ENCODE measurements around the gene NIFK.
"Not testable (repeated sequence)": the region's sequence is repeated elsewhere in the genome, so short reads cannot be mapped to it uniquely, and the experiment has no call there.

NIFK gene

DNA sequence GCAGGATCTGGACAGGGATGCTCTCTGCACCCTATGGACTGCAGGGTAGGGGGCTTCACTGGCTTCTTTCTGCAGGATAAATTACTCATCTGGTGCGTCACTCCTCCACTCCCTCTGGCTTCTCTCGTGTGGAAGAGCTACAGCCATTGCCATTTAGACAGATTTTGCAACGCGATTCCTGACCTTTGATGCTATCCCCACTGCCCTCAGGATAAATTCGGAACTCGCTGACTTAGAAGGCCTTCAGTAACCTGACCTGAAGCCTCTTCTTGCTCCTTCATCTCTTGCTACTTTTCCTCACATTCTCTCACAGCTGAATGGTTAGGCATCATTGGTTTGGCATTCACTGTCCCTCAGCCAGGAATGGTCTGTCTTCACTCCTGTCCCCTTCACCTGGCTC lies 5.3 kb downstream of the NIFK start:
- no peak for DNase-seq

DNA sequence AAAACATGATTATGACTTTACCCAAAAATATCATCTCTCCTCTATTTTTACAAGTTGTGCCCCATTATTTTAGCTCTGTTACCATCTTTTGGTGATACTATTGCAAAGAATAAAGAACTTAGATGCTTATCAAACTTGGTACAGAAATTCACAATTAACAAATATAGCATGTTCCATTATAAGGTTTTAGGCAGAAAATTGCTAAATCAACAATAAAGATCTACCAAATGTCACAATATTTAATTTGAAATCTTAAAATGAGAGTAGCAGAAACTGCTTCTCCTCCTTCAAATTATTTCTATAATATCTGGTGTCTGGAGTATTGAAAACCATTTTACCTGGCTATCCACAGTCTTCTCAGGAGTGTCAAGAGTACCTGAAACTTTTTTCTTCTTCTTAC lies 8.7 kb downstream of the NIFK start:
- DNase-seq, result no peak

DNA sequence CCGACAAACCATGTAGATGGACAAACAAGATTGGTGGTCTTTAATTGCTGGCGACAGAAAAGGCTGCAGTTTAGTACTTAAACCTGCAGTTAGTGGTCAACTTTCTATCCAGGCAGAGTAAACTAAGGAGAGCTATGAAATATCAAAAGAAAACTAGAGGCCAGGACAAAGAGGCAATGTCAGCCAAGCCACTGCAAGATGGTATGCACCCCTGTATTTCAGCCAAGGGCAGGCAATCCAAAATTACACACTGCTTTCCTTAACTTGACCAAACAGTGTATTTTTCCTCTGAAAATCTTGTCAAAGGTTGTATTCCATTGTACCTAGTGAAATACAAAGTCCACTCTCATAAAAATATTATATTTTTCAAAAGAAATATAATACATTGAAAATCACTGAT lies 9.3 kb downstream of the NIFK start:
- no peak for DNase-seq

DNA sequence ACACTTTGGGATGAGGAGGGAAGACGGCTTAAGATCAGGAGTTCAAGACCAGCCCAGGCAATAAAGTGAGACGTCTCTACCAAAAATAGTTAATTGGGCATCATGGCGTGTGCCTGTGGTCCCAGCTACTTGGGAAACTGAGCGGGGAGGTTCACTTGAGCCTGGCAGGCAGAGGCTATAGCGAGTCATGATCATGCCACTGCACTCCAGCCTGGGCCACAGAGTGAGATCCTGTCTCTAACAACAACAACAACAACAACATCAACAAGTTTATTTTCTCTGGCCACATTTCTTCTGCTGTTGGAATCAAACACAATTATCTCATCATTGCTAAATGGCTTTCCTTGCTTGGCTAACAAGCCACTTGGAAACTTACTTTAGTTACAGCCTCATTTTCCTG lies 13.4 kb downstream of the NIFK start:
- no peak for DNase-seq

DNA sequence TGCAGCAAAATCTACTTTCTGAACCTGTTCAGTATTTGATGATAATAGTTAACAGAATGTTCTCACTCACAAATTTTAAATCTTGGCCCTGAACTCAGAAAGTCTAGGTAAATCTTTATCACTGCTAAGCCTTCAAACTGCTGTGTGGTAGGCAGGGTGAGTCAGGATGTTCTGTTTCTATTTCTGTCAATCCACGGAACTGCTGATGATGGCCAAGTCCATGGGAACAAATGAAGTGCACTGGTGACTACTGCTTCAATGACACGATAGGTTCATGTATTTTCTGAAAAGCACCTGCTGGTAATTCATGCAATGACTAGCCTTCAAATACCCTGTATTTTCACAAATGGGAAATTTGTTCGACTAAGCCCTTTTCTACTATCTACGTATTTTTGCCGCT lies 14.2 kb downstream of the NIFK start:
- DNase-seq, result no peak

DNA sequence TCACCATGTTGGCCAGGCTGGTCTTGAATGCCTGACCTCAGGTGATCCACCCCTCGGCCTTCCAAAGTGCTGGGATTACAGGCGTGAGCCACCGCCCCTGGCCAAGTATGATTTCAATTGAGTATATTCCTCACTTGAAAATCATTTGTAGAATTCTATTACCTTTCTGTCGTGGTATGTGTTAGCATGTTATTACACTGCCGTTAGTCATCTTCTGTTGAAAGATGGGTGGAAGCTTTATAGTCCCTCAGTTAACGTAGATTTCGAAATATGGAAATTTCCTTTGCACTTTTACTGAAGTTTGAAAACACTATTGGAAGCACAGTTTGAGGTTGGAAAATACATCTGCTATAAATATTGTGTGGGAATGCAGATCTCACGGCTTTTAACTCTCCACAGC lies 14.7 kb downstream of the NIFK start:
- DNase-seq, result no peak

DNA sequence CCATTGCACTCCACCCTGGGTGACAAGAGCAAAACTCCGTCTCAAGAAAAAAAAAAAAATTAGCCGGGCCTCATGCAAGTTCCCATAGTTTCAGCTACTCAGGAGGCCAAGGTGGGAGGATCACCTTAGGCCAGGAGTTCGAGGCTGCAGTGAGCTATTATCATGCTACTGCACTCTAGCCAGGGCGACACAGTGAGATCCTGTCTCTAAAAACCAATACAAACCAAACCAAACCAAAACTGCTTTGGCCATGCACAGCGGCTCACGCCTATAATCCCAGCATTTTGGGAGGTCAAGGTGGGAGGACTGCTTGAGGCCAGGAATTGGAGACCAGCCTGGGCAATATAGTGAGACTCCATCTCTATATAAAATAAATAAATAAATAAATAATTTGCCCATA lies 19.1 kb downstream of the NIFK start:
- no peak for DNase-seq

DNA sequence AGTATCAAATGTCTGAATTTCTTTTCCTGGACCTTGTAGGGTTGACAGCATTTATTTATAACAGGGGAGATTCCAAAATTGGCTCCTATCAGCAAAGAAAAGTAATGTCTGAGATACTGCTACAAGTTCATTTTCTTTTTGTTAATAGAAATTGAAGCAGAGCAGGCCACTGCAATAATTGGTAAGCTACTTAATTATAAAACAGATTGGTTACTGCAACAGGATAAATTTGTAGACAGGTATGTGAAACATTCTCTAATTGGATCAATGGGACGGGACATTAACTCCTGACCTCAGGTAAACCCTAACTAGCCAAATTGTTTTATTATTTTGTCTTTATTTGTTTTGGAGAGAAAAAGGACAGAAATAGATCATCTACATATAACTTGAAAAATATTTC lies 20.5 kb downstream of the NIFK start:
- DNase-seq, result no peak

DNA sequence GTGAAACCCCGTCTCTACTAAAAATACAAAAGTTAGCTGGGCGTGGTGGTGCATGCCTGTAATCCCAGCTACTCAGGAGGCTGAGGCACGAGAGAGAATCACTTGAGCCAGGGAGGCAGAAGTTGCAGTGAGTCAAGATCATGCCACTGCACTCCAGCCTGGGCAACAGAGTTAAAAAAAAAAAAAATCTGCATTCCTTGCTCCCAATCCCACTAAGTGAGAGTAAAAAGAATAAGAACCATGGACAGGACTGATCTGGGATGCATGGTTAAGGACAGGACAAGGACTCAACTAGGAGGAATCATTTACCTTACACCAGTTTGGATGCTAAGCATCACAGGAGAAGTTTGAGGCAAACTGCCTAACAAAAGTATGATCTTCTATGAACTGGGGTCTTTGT lies 25.2 kb downstream of the NIFK start:
- DNase-seq, result not testable (repeated sequence)

DNA sequence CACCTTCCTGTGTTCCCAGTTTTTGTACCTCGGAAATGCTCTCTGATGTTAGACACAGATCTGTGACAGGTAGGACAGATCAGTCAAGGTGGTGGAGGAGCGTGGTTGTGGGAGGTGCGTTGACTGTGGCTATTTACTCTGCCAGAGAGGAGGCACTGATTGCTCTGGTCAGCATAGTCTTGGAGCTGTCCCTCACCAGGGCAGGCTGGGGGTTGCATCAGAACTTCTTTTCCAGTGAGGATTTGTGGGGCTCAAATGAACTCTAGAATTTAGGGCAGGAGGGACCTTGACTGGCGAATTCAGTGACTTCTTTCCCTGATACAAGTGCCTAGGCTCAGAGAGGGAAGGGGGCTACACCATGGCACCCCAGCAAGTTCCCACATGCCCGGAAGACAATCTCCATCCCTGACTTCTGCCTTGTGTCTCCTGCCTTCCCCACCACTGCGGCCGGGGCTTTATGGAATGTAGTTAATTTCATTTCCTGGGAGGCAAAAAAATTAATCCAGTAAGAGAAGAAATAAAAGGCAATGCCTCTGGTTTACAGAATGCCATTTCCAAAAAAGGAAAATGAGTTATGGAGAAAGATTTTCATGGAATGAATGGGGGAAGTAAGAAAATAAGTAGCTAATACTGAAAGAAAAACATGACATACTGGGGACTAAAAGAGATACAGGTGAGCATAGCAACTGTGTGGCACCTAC lies 26.1 kb downstream of the NIFK start:
- DNase-seq, result no peak

DNA sequence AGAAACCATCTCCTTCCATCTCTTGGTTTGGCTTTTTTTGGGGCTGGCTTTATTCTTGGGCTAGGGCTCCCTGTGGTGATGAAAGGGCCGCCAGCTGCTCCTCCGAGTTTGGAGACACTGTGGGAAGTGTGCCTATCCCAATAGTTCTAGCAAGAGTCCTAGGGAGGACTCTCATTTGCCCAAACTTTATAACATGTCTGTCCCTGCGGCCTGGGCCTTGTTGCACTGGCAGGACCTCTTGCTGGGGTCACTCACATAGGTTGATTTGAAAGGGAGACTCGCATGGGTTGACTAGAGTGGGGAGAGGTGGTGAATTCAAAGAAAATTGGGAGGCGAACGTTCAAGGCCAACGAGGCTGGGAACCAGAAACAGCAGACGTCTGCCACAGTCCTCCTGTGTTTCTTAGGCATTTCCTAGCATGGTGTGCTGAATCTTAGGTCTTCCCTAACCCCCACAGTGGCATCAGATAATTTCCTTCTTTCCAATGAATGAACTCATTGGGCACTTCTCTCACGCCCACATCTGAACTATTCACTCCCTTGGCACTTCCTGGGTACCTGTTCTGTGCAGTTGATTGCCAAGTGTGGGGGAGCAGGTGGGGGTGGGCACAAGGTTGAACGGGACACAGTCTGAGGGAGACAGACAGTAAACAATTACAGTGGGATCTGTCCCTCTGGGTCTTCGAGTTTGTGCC lies 26.8 kb downstream of the NIFK start:
- no peak for DNase-seq

DNA sequence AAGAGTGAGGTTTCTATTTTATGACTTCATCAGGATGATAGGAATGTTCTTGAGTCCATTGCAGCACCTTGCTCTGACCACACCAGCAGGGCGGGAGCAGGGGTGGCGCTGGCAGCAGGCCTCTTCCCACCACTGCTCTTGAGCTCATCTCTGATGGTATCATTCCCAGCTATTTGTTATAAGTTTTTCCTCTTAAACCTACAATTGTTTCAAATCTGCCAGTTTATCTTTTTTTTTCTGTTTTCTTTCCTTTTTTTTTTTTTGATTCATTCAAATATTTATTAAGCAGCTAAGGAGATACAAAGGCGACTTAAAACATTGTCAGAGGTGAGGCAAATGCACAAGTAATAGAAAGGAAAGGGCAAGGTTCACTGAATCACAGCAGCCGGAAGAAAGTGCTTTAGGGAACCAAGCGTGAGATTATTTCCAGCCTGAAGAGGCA lies 28.7 kb downstream of the NIFK start:
- DNase-seq, result no peak

DNA sequence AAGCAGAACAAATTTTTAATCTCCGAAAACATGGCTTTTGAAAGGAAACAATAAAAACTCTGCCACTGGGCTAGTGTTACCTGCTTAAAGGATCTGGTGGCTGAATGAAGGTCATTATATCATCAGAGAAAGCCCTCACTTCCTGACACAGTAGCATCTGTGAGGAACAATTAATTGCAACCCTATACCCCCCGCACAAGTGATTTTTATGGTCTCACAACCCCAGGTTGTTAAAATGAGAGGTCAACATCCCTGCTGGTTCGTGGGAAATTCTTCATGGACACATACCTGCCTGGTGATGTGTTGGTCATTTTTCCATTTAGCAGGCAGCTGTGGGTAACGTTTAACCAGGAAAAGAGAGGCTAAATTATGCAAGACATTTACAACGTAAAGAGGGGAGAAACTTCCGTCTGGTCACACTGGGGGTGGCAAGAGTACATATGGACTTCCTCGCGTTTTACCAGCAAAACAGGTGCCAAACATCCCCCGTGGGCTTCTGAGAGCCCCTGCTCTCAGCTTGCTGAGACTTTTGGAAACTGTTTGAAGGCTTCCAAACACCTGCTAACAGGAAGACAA lies 29.2 kb downstream of the NIFK start:
- no peak for DNase-seq

DNA sequence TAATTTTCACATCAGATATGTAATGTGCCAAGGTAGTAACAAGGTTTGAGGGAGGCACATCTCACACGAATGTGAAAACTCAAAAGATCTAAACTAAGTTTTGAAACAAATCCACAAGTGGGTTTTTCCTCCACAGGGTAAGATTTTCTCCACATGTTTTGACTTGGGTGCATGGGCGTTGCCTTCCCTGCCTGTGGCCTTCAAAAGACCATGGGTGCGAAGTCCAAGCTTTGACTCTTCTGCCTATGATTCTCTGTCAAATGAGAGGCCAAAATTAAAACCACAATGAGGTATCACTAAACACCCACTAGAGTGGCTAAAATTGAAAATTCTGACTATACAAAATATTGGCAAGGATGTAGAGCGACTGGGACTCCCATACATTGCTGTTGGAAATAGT lies 30.7 kb downstream of the NIFK start:
- DNase-seq, result no peak

DNA sequence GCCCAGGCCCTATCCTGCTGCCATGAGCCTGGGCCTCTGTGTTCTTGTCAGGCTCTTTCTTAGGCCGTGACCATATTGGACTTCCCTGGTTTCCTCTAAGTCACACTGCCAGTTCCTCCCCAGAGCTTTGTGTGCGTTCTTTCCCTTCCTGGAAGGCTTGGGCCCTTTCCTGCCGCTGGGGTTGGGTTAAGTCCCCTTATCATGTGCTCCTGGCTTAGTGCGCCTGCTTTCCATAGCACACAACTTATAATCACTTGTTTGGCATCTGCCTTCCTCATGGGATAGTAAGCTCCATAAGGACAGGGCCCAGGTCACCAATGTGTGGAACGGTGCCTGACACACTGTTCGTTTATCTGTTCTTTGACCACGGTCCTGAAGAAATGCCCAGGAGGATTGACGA lies 31.3 kb downstream of the NIFK start:
- no peak for DNase-seq

DNA sequence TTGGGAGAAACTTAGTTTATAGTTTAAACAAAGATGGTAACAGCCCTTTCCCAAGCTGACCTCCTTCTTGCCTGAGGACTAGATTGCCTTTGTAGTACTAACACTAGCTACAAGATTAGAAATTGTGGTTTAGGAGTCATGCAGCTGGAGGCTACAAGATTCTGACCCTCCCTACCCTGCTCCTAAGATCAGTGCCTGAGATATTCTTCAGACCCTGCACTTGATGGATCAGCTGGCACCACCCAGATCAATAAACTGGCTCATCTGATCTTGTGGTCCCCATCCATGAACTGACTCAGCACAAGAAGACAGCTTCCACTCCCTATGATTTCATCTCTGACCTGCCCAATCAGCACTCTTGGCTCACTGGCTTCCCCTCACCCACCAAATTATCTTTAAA lies 34.9 kb downstream of the NIFK start:
- not testable (repeated sequence) for DNase-seq

DNA sequence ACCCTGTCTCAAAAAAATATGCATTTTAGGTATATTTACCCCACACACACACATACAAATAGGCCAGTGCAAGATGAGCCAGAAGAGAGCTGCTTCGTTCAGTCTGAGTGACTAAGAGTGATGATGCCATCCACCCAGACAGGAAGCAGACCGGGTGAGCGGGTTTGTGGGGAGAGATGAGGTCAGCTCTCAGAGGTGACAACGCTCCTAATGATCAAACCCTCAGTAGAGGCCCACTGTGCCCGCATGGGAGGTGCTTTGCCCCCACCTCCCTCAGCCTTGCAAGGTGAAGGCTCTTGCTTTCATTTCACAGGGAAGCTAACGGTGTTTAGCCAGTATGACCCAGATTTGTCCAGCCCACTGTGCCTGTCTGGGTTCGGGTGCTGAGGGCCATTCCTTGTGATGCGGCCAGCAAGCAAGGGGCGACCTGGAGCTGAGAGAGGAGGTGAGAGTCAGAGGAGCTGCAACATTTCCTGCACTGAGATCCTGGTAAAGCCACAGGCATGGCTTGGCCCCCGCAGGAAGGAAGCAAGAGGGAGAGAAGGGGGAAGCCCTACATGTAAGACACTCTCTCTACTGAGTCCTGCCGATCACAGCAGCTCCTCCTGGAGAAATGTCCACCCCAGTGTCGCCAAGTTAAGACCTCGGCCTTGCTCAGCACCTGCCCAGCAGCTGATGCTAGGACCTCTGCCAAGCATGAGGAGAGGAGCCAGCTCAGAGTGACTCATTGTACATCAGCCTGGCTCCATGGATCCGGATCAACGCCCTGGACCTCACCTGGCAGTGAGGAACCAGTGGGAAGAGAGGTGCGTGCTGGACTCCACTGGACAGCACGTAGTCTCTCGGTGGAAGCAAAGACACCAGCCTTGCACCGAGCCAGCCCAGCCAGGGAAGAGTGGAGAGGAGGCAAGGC lies 37.0 kb downstream of the NIFK start:
- DNase-seq, result peak; percentile 62 to 86

DNA sequence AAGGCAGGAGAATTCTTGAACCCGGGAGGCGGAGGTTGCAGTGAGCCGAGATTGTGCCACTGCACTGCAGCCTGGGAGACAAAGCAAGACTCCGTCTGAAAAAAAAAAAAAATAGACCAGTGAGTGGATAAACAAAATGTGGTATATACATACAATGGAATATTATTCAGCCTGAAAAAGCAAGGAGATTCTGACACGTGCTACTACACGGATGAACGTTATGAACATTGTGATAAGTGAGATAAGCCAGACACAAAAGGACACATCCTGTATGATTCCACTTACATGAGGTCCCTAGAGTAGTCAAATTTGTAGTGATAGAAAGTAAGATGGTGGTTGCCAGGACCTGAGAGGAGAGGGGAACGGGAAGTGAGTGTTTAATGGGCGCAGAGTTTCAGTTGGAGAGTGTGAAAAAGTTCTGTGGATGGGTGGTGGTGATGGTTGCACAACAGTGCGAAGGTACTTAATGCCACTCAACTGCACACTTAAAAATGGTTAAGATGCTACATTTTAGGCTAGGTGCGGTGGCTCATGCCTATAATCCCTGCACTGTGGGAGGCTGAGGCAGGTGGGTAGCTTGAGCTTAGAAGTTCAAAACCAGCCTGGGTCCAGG lies 38.3 kb downstream of the NIFK start:
- DNase-seq, result no peak

DNA sequence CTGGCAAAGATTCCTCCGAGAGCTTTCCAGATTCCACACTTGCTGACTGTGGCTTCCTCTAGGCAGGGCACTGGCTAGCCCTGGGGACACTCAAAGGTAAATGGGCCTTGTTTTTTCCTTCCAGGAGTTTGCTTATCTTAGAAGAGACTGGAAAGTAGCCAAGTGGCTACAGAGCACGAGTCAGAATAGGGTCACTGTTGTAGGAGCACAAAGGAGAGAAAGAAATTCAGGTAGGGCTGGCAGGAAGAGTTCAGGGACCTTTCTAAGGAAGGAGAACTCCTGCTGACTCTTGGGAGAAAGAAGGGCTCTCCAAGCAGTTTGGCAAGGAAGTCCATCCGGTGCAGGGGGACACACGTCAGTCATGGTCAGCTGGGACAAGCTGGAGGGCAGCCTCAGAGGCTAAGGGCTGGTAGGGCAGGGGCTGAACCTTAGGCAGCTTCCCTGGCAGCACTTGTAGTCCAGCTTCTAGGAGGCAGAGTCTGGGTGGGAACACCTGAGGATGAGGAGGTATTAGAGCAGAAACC lies 39.5 kb downstream of the NIFK start:
- DNase-seq, result no peak

DNA sequence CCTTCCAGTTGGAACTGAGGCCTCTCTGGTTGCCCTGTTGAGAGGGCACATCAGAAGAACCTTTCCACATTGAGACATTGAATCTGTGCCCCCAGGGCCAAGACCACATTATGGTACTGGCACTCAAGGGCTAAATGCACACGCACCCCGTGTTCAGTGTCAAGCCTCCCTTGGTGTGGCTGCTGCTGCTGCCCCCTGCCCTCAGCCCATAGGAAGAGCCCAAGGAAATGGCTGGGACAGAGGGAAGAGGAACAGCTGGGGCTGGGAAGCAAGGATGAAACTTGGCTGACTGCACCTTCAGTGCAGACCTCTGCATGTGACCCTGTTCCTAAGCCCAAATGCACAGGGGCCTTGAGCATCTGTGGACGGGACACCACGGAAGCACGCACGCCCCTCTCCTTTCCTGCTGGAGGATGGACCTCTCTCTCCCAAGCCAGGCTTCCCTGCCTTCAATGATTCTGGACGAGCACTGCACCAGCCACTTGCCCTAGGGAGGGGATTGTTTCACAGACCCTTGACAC lies 40.2 kb downstream of the NIFK start:
- DNase-seq, result no peak

DNA sequence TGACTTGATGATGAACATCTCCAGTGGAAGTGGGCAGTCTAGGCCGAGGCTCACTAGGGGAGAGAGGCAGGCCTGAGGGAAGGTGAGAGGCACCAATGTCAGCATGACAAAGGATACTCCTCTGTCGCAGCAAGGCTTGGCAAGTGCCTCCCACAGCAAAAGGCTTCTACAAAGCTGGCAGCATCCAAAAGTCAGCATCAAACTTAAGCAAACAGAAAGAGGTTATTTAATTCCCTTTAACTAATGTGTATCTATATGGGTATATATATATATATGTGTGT lies 41.6 kb downstream of the NIFK start:
- DNase-seq, result no peak

DNA sequence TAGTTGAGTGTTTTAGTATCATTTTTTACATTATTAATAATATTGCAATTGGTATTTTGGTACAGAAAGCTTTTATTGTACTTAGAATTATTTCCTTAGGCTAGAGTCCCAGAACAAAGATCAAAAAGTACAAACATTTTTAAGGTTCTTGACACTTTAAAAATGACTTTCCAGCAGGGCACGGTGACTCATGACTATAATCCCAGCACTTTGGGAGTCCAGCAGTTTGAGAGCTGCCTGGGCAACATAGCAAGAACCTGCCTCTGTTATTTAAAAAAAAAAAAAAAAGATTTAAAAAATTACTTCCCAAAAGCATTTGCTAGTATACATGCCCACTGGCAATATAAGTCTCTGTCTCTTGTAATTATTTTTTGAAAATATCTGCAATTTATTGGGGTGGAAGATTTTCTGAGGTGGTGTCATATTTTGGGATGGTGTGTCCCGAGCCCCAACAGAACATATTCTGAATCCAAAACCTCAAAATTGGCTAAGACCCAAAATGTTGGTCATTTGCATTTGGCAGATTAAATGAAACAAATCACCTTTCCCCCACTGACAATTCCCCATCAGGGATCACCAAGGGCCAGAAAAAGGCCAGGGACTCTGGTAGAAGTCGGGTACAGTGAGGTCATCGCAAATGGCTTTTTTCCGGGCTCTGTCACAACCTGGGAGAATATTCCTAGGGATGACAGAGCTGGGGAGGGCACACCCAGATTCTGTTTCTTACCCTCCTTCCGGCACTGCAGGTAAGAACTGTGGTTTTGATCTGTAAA lies 42.1 kb downstream of the NIFK start:
- DNase-seq, result no peak
